GM21360 (cell line): Measurements from ENCODE around the gene MAN2B2.

Experiments used
- ATAC-seq: cut with Tn5 transposase; IDR thresholded peaks from one replicate; pipeline ENCODE4 v1.9.1; 2021; ENCODE audit warnings: mild to moderate bottlenecking, moderate library complexity; ENCODE audit not compliant: unreplicated experiment

The MAN2B2 gene

DNA sequence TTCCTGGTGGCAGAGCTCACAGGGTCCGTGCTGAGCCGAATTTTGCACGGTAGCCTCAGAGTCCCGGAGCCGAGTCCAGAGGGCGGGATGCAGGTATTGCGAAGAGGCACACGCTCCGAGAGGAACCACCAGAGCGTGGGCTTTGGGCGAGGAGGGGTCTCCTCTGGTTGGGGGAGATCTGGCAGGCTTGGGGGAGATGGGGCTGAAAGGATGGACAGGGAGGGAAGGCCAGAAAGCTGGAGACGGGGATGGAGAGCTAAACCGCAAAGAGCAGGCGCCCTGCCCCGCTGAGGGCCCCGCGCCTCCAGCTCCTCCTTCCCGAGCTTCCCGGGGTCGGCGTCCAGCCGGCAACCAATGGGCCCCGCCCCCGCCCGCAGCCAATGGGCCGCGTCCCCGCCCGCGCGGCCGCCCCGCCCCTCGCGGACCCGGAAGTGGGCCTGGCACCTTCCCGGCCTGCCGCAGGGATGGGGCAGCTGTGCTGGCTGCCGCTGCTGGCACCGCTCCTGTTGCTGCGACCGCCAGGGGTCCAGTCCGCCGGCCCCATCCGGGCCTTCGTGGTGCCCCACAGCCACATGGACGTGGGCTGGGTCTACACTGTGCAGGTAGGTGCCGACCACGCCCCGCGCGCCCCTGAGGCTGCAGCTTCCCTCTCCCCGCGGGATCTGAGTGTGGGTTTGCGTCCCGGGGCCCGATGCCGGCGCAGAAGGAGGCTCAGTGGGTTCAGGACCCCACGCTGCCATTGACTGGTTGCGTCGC lies at the start of gene MAN2B2:
Gene MAN2B2 (plus strand): TSS at position 443 of the 756 bp plus-strand sequence. CDS start 22 bp downstream, at position 465.
- ATAC-seq, result peak; percentile 91

DNA sequence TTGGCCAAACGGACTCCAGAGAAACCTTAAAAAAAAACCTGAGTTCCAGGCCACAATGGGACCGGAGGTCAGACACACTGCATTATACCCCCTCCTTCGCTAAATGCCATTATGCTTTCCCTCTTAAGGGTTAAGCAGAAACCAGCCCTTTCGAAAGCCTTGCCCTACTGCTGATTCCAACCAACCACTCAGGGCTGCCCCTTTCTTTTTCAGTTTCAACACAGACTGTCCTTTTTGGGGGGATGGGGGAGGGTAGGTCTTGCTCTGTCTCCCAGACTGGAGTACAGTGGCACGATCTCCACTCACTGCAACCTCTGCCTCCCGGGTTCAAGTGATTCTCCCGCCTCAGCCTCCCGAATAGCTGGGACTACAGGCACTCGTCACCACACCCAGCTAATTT lies 49.5 kb upstream of the MAN2B2 start:
- no peak for ATAC-seq

DNA sequence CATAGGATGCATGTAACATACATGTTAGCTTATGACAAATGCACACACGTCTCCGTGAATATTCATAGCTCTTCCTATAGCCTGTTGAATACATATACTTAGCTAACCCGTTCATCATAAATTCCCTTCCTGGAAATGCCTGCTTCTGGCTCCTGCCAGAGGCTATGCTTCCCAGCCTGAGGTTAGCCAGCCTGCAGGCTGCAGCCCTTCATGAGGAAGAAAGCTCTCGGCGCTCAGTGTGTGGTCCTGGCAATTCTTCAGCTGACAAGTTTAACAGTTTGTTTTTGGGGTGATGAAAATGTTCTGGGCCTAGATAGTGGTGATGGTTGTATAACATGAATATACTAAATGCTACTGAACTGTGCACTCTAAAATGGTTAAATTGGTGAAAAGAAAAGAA lies 48.8 kb upstream of the MAN2B2 start:
- no peak for ATAC-seq

DNA sequence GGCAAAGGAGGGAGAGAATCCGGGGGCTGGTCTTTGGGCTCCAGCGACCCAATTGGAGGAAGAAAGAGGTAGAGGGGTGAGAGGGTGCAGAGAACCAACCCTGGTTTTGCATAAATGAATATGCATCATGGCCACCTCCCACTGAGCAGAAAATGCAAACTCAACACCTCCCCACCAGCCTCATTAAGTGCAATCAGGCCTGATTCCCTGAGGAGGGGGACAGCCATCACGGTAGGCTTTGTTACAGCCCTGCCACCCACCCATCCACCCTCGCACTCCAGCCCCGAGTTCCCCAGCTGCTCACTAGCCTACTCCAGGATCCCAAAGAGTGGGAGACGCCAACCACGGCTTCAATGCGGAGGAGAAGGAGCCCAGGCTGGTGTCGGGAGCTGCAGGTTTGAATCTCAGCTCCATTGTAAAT lies 48.3 kb upstream of the MAN2B2 start:
- ATAC-seq, result no peak

DNA sequence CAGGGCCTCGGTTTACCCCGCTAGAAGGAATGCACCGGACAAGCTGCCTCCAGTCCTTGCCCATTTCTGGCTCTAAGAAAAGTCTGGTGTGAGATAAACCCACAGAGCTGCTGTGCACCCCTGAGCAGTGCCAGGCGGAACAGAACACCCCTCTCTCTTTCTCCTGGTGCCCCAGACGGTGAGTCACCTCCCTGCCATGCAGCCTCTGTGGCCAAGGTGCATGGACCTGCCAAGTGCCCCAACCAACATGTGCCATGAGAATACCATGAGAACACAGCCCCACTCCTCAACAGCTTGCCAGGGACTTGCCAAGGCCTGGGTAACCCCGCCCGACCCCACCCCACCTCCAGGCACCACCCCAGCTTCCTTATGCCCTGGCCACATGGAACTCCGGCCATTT lies 47.7 kb upstream of the MAN2B2 start:
- no peak for ATAC-seq

DNA sequence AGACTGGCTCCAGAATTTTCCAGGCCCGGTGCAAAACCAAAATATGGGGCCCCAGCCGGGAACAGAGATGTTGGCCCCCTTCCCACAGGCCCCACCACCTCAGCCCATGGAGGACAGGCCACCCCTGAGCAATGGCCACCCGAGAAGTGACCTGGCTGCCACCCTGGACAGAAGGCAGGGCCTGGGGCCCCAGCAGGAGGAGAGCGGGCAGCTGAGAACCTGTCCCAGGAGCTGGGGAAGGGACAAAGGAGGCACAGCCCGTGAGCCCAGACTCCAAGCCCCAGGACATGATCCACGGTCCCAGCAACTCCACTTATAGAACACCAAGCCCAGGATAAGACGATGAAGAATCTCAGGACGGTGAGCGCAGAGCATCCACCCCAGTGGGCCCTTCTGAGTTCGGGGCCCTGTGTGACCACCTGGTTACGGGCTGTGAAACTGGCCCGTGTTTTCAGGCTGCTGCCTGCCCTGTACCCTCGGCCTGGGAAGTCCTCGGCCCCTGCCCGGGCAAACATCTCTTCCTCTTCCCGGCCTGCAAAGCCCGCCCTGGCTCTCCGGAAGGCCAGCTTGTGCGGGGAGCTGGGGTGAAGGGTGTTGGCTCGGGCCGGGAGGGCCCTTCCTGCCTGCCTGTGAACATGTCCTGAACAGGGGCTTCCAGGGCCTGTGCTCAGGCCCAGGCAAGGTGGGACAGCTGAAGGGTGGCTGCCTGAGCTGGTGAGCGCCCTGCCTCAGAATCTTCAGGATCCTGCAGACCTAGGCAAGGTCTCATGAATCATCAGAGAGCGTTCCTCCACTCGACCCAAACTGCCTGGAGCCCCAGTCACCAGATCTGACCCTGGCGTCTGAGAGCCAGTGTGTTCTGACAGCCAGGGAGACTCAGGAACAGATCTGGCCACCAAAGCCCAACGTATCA lies 47.0 kb upstream of the MAN2B2 start:
- no peak for ATAC-seq

DNA sequence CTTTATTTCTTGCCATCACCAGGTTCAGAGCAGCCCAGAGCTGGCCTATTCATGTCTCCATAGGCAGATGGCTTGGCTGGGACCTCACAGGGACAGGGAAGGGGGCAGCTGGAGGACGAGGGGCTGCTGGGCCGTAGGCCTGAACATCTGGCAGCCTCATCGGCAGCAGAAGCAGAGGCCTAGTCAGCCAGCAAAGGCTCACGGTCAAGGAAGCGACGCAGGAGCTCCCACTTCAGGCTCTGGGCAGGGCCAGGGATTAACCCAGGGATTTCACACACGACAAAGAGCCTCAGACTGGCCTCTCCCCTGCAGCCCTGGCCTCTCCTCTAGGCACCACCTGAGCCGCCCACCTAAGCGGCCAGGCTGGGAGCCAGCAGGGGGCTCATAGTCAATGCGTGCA lies 46.0 kb upstream of the MAN2B2 start:
- ATAC-seq, result no peak

DNA sequence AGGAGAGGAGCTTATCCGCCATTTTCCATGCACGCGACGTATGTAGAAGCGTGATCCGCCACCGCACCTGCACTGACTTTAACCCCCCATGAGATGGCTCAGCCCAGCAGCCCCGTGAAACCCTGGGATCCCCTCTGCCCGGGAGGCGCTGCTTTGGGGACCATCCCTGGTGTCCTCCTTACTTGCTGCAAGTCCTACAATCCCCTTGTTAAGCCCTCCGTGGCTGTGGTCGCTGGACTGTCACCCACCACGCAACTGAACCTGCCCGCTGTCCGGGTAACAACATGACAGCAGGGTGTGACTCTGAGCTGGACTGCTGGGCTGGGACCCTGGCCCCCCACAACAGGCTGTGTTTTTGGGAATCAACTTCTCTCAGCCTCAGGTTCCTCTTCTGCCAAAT lies 44.7 kb upstream of the MAN2B2 start:
- no peak for ATAC-seq

DNA sequence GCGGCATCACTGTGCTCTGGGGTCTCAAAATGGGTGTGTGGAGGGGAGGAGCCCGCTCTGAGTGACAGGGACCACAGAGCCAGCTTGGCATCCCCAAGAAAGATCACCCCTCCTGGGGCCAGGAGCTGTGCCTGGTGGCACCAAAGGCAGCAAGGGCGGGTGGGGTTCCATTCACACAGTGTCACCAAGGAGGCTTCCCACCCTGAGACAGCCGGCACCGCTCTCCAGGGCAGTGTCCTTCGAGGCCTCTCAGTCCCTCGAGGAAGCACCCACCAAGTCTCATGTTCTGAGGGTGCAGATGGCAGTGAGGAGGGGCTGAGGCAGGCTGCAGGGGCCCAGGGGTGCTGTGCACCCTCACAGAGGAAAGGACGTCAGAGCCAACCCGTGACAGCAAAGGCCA lies 44.0 kb upstream of the MAN2B2 start:
- no peak for ATAC-seq

DNA sequence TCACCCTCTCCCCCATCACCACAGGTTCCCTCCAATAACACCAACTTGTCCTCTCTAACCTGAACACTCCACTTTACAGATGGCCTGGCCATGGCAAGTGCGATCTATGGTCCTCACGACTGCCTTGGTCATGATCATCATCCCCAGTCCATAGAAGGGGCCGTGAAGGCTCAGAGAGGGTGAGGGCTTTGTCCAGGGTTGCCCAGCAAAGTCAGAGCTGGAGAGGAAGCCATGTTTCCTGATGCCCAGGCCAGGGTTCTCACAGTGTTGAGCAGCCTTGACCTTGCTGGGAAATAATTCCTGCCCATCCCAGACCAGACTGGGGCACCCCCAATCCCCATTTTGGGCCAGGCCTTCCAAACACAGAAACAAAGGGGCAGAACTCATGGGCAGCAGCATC lies 42.9 kb upstream of the MAN2B2 start:
- no peak for ATAC-seq

DNA sequence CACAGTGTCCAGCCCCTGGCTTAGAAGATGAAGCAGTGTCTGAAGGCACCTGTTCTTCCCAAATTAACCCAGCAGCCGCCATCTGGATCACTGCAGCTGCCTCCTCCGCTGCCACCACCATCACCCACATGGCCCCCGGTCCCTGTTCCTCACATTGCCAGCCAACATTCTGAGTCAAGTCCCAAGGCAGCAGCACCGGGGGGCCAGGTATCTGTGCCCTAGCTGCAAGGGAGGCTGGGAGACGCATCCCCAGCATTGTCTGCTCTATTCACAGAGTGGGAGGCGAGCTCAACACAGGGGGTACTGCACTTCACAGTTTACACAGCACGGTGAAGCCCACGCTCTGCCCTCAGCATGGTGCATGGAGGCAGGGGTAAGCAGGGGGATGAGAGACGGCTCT lies 42.3 kb upstream of the MAN2B2 start:
- ATAC-seq, result no peak

DNA sequence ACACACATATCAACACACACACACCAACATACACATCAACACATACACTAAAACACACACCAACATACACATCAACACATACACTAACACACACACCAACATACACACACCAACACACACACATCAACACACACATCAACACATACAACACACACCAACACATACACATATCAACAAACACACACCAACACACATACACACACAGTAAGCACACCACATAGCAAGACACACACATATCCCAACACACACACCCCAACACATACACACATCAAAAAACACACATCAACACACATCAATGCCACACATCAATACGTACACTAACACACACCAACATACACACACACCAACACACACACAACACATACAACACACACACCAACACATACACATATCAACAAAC lies 40.9 kb upstream of the MAN2B2 start:
- ATAC-seq, result no peak

DNA sequence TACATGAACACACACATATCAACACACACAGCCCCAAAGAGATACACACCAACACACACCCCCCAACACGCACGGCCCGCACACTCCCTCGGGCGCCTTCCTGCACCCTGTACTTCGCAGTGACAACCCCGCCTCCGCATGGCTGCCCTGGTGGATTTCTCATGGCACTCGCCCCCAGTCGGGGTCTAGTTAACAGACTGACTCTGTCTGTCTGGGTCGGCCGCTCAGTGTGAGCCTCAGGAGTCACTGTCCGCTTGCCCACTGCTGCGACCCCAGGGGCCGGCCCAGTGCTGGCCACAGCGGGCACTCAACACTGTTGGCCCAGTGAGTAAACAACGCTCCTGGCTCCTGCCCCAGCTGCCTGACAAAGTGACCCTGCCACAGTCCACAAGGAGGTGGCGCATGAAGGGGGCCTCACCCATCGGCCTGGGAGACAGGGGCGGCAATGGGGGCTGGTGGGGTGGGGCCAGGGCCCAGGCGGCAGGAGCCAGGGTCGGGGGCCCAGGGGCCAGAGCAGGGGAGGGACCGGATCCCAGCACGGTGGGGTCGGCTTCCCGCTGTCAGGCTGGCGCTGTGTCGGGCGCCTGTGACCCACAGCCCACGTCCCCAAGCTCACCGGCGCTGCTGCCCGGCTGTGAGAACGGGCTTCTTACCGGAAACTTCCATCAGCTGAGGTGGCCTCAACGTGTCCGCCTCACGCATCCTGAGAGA lies 40.2 kb upstream of the MAN2B2 start:
- no peak for ATAC-seq

DNA sequence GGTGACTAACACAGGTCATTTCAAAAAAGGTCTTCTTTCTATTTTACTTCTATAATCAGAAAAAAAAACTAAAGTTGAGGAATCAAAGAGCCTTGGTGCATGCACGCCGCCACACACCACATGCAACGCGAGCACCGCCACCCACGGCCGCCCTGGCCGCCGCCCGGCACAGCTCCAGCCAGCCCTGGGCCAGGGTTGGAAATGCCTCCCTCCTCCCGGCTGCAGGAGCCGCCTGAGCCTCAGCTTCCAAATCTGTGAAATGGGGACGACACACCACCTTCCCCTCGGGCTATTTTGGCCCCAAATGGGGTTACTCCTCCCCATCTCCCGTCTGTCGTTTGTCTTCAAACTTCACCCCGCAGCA lies 39.7 kb upstream of the MAN2B2 start:
- no peak for ATAC-seq

DNA sequence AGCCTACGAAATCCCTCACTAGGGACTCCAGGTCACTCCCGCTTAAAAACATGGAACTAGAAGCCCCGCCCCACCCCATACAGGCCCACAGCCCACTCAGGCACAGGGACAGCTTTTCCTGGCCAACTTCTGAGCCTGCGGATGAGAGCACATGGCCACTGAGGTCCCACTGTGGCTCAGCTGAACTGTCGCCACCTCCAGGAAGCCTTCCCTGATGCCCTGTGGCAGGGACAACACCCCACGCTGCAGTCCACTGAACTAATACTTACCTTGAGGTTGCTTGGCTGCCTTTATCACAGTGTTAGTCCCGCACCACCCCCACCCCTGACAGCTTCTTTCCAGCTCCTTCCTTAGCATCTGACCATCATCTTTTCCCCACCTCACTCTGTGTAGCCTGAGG lies 39.3 kb upstream of the MAN2B2 start:
- no peak for ATAC-seq

DNA sequence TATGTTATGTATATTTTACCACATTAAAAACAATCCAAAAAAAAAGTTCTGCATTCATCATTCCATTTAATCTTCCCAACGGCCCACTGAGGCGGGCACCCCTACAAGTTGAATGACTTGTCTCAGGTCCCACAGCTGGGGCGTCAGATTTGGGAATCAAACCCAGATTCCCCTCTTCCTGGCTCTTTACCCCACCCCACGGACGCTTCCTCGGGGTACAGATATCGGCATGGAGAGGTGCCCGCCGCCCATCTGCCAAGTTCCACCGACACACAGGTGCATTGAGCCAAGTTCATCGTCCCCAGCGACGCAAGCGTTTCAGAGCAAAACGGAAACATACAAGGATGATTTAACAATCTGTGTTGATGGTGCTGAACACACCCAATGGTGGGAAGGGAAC lies 36.9 kb upstream of the MAN2B2 start:
- no peak for ATAC-seq

DNA sequence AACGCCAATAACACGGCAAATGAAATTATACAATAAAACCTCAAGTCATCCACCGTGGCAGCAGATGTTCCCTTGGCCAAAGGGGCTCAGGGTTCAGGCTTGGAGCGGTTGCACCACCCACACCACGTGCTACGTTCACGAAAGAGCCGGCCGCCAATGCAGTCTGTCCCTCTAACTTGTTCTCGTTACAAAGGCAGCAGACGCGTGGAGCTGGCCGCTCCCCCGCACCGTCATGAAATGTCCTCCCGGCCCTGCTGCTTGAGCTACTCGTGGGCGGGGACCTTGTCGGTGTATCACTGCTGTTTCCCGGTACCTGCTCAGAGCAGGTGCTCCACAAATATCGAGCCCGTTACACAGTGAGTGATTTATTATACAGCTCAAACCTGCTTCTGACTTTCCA lies 36.4 kb upstream of the MAN2B2 start:
- no peak for ATAC-seq

DNA sequence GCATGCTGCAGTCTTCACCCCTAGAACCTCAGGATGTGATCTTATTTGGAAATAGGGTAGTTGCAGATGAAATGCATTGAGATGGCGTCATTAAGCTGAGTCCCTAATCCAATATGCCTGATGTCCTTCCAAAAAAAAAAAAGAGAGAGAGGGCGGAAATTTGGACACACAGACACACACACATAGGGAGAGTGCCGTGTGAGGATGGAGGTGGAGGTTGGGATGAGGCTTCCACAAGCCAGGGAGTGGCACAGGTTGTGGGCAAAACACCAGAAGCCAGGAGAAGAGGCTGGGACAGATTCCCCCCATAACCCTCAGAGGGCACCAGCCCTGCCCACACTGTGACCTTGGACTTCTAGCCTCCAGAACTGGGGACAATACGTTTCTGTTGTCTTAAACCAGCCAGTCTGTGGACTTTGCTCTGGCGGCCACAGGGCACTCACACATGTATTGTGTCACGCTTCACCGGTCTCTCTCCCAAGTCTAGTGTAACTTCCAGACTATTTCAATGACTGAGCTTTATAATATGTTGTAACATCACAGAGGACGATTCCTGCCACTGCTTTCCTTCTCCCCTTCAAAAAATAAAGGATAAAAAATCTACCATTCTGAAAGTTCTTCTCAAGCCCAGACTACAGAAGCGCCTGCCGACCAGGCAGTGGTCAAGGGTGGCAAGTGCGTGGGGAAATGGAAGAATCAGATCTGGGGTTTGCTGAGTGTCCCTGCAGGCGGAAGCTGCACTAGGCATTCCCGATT lies 35.8 kb upstream of the MAN2B2 start:
- ATAC-seq, result no peak

DNA sequence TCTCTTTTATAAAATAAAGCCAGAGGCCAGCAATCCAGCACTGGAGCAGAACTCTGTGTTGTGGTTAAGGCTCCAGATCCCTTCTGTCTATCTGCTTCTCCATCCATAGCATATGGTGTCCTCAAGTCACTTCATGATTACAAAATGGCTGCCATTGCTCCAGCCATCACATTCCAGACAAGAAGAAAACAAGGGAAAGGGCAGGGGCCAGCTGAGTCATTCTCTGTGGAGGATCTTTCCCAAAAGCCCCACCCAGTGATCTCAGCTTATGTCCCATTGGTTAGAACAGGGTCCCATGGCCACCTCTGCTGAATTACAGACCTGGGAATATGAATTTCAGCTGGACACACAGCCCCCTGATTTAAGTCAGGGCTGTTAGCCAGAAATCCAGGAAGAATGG lies 34.1 kb upstream of the MAN2B2 start:
- no peak for ATAC-seq

DNA sequence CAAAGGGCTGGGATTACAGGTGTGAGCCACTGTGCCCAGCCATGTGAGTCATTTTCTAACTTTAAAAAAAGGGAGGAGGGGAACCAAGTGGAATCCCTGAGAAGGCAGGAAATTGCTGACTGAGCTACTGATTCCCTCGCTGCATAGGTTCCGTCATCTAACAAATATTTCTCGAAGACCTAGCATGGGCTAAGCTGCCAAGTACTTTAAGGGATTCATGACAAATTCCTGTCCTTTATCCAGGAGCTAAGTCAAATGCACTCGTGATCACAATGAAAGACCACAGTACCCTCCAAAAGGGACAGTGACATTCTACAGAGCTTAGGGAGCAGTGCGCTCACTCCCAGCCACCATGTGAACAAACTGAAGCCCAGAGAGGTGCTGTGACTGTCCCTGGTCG lies 33.2 kb upstream of the MAN2B2 start:
- no peak for ATAC-seq

DNA sequence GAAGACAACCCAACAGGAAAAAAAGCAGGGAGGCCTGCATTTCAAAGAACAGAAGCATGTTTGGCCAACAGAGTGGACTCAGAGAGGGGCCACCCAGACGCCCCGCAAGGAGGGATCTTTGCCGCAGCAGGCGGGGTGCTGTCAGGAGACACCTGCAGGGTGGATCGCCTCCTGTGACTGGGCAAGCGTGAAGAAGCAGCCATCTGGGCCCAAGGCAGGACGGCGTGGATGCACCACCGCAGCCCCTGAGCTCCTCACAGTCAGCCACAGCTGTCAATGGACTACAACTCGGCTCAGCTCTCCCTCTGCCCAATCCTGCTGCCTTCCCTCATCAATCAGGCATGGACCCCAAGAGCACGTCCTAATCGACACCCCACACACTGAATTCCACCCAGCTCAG lies 32.0 kb upstream of the MAN2B2 start:
- ATAC-seq, result no peak
